GM18520 (cell line): ENCODE results near the gene KDM4B.
"Not testable (repeated sequence)": the region's sequence is repeated elsewhere in the genome, so short reads cannot be mapped to it uniquely, and the experiment has no call there.

Experiments used
- ATAC-seq: cut with Tn5 transposase; IDR thresholded peaks from one replicate; pipeline ENCODE4 v1.9.1; 2021; ENCODE audit not compliant: unreplicated experiment

KDM4B gene

GRCh38 chr19:5193192-5193591 is 224.3 kb downstream of the KDM4B start:
- ATAC-seq: no peak

GRCh38 chr19:5194641-5195040 is 225.7 kb downstream of the KDM4B start:
- ATAC-seq: no peak

- ATAC-seq: not testable (repeated sequence)
Measured at GRCh38 chr19:5195587-5195986, 226.7 kb downstream of the KDM4B start.

- no peak for ATAC-seq
Measured at GRCh38 chr19:5196832-5197231, 227.9 kb downstream of the KDM4B start.

GRCh38 chr19:5200844-5201243 is 231.9 kb downstream of the KDM4B start:
- no peak for ATAC-seq

GRCh38 chr19:5202553-5202952 is 233.6 kb downstream of the KDM4B start:
- ATAC-seq: no peak
